GM18870 (cell line): ENCODE measurements around the gene TARS1.
"Not testable (repeated sequence)": the region's sequence is repeated elsewhere in the genome, so short reads cannot be mapped to it uniquely, and the experiment has no call there.

Experiments used
- ATAC-seq: cut with Tn5 transposase; IDR thresholded peaks from one replicate; pipeline ENCODE4 v1.9.1; 2021; ENCODE audit warnings: moderate library complexity; ENCODE audit not compliant: unreplicated experiment

Gene TARS1

GRCh38 chr5:33482335-33482734 is 41.6 kb downstream of the TARS1 start:
- ATAC-seq: no peak

GRCh38 chr5:33487236-33487635 is 46.5 kb downstream of the TARS1 start:
- ATAC-seq: no peak

- no peak for ATAC-seq
Measured at GRCh38 chr5:33488558-33489355, 48.0 kb downstream of the TARS1 start.

- ATAC-seq: no peak
Measured at GRCh38 chr5:33489481-33490067, 48.8 kb downstream of the TARS1 start.

- ATAC-seq: no peak
Measured at GRCh38 chr5:33490071-33490665, 49.4 kb downstream of the TARS1 start.

GRCh38 chr5:33491941-33492340 is 51.2 kb downstream of the TARS1 start:
- ATAC-seq: no peak

- no peak for ATAC-seq
Measured at GRCh38 chr5:33494466-33494865, 53.7 kb downstream of the TARS1 start.

GRCh38 chr5:33501260-33501659 is 60.5 kb downstream of the TARS1 start:
- no peak for ATAC-seq

- ATAC-seq: no peak
Measured at GRCh38 chr5:33501899-33502298, 61.1 kb downstream of the TARS1 start.

- ATAC-seq: no peak
Measured at GRCh38 chr5:33504570-33504969, 63.8 kb downstream of the TARS1 start.

GRCh38 chr5:33507426-33507825 is 66.7 kb downstream of the TARS1 start:
- ATAC-seq: no peak

- no peak for ATAC-seq
Measured at GRCh38 chr5:33509036-33509435, 68.3 kb downstream of the TARS1 start.

- ATAC-seq: no peak
Measured at GRCh38 chr5:33513462-33514185, 72.9 kb downstream of the TARS1 start.

- ATAC-seq: not testable (repeated sequence)
Measured at GRCh38 chr5:33515366-33515765, 74.6 kb downstream of the TARS1 start.

- no peak for ATAC-seq
Measured at GRCh38 chr5:33516421-33516820, 75.7 kb downstream of the TARS1 start.
